GM12878 (cell line): ENCODE data around the gene MYT1. TPM values are rescaled to one million over a fixed set of nuclear protein-coding genes. Genes with fewer than 3 reads are reported as not detected.

Source experiments
- ATAC-seq: fragments of 200-7000 bp; cut with Tn5 transposase; 3 replicates; pipeline ENCODE4 v1.9.1; 2020; ENCODE audit warnings: mild to moderate bottlenecking, moderate library complexity
- BruUV-seq: library from RNA; stranded (reverse); fragments of 400-500 nt; replicated peaks from 2 replicates; lab custom pipeline; 2021; lab: Mats Ljungman, UMichigan
- CTCF ChIA-PET: fragments of 300-600 bp; sonication (Branson Sonifier 250); formaldehyde crosslinking; extraction: SDS; loops from one replicate; lab custom pipeline; 2021; ENCODE audit warnings: inconsistent platforms; lab: Yijun Ruan, JAX
- POLR2A ChIA-PET: fragments of 350-600 bp; formaldehyde crosslinking; extraction: SDS; loops from one replicate; lab custom pipeline; 2021; ENCODE audit warnings: inconsistent platforms; lab: Charles Lee
- RAD21 ChIA-PET: fragments of 300-600 bp; sonication (Branson Sonifier 250); formaldehyde crosslinking; loops from one replicate; lab custom pipeline; 2023; ENCODE audit warnings: antibody characterized with exemption; ENCODE audit not compliant: unreplicated experiment; lab: Charles Lee
- SMC1A ChIA-PET: fragments of 300-600 bp; sonication (Branson Sonifier 250); formaldehyde crosslinking; loops from one replicate; lab custom pipeline; 2023; ENCODE audit not compliant: unreplicated experiment, uncharacterized antibody; lab: Charles Lee
- DNase-seq: peaks from one replicate; pipeline ENCODE4 v3.0.0-alpha.2; 2011; ENCODE audit warnings: low read depth, low spot score
- FAIRE-seq: peaks from 3 replicates; lab custom pipeline; 2011; peaks lifted over from hg19 to GRCh38; lab: Jason Lieb, UNC
- H2AFZ ChIP-seq: 2 replicates; pipeline ENCODE4 v1.6.0; 2011; ENCODE audit warnings: low read depth, low read length, control low read depth; ENCODE audit not compliant: control insufficient read depth
- H3K27ac ChIP-seq: 2 replicates; pipeline ENCODE4 v1.5.1; 2011; ENCODE audit warnings: control low read depth; ENCODE audit not compliant: control insufficient read depth, insufficient read depth
- H3K27me3 ChIP-seq, 2 experiments: replicated peaks in 1 of 2; 2 replicates each; pipeline versions ENCODE4 v1.6.0 to v1.6.1; 2011; ENCODE audit warnings: low read length in 1 of 2; ENCODE audit not compliant: control insufficient read depth in 2 of 2, insufficient read depth in 2 of 2
- H3K36me3 ChIP-seq, 2 experiments: 2 replicates each; pipeline ENCODE4 v1.5.1; 2011; ENCODE audit warnings: low read length in 1 of 2; ENCODE audit not compliant: control insufficient read depth in 2 of 2, insufficient read depth in 2 of 2
- H3K4me1 ChIP-seq: 2 replicates; pipeline ENCODE4 v1.6.1; 2011; ENCODE audit warnings: mild to moderate bottlenecking, low read length, moderate library complexity, mixed read lengths; ENCODE audit not compliant: control insufficient read depth, insufficient read depth
- H3K4me2 ChIP-seq: 2 replicates; pipeline ENCODE4 v1.6.0; 2011; ENCODE audit warnings: control low read depth; ENCODE audit not compliant: control insufficient read depth, insufficient read depth
- H3K4me3 ChIP-seq: fragments of 200-600 bp; sonication (generic); 2 replicates; pipeline ENCODE4 v1.5.1; 2016
- H3K79me2 ChIP-seq: 2 replicates; pipeline ENCODE4 v1.6.0; 2011; ENCODE audit warnings: low read length; ENCODE audit not compliant: control insufficient read depth, insufficient read depth
- H3K9ac ChIP-seq: 2 replicates; pipeline ENCODE4 v1.8.0; 2011; ENCODE audit warnings: low read length, control low read depth, mixed read lengths; ENCODE audit not compliant: control insufficient read depth, insufficient read depth
- H3K9me3 ChIP-seq: replicated peaks from 3 replicates; pipeline ENCODE4 v1.5.1; 2011; ENCODE audit warnings: mild to moderate bottlenecking, low read length; ENCODE audit not compliant: control insufficient read depth, insufficient read depth
- H4K20me1 ChIP-seq: 2 replicates; pipeline ENCODE4 v1.6.0; 2011; ENCODE audit not compliant: control insufficient read depth, insufficient read depth
- BHLHE40 ChIP-seq, 2 experiments: fragments of 450-650 bp in 1 of 2; IDR thresholded peaks; 2 replicates each; pipeline ENCODE4 v1.6.1; 2011 to 2017; ENCODE audit warnings: low read depth in 2 of 2, borderline replicate concordance in 1 of 2, improper control_type of control experiment in 1 of 2, low read length in 1 of 2, mild to moderate bottlenecking in 1 of 2
- IKZF1 ChIP-seq: fragments of 450-650 bp; conservative IDR thresholded peaks from 2 replicates; pipeline ENCODE4 v1.6.1; 2017; ENCODE audit warnings: antibody characterized with exemption, mild to moderate bottlenecking
- KDM1A ChIP-seq: fragments of 200-600 bp; sonication (generic); IDR thresholded peaks from 2 replicates; pipeline ENCODE4 v1.6.1; 2016; ENCODE audit warnings: borderline replicate concordance
- MAX ChIP-seq: IDR thresholded peaks from 2 replicates; pipeline ENCODE4 v1.6.1; 2012; ENCODE audit warnings: low read depth, low read length, improper control_type of control experiment
- MTA3 ChIP-seq: IDR thresholded peaks from 2 replicates; pipeline ENCODE4 v1.6.1; 2012; ENCODE audit warnings: low read length, inconsistent platforms, borderline replicate concordance
- PAX8 ChIP-seq: fragments of 450-650 bp; IDR thresholded peaks from 2 replicates; pipeline ENCODE4 v1.6.1; 2017; ENCODE audit warnings: mild to moderate bottlenecking, moderate library complexity
- PBX3 ChIP-seq: IDR thresholded peaks from 2 replicates; pipeline ENCODE4 v1.6.1; 2011; ENCODE audit warnings: mild to moderate bottlenecking, low read depth, low read length, moderate library complexity; ENCODE audit not compliant: insufficient replicate concordance
- POLR2AphosphoS5 ChIP-seq: IDR thresholded peaks from 2 replicates; pipeline ENCODE4 v1.6.1; 2011; ENCODE audit warnings: mild to moderate bottlenecking, low read length, inconsistent platforms
- RELB ChIP-seq: fragments of 450-650 bp; IDR thresholded peaks from 2 replicates; pipeline ENCODE4 v1.6.1; 2017; ENCODE audit warnings: low read depth, mild to moderate bottlenecking, moderate library complexity
- SMAD5 ChIP-seq: IDR thresholded peaks from 2 replicates; pipeline ENCODE4 v1.6.1; 2016; ENCODE audit warnings: antibody characterized with exemption, low read depth
- SRF ChIP-seq, 2 experiments: IDR thresholded peaks; 2 replicates each; pipeline ENCODE4 v1.6.1; 2011; ENCODE audit warnings: low read depth in 2 of 2, low read length in 2 of 2, mild to moderate bottlenecking in 1 of 2, moderate library complexity in 1 of 2
- YY1 ChIP-seq: IDR thresholded peaks from 2 replicates; pipeline ENCODE4 v1.6.1; 2011; ENCODE audit warnings: low read depth, mild to moderate bottlenecking, low read length
- WGBS: methylation state at CpG from one replicate; pipeline ENCODE4 v1.1.6; 2016; ENCODE audit warnings: low lambda C conversion rate; ENCODE audit not compliant: insufficient replicate concordance, insufficient coverage; ENCODE audit errors: missing lambda C conversion rate; 5-methylcytosine and 5-hydroxymethylcytosine counted together
- in situ Hi-C: fragments of 300-500 bp; cut with MboI; formaldehyde crosslinking; loops from 9 replicates; pipeline ENCODE4 v1.14.3; 2018; ENCODE audit warnings: mixed read lengths
- intact Hi-C: fragments of 100-400 bp; cut with micrococcal nuclease; formaldehyde crosslinking; loops from one replicate; pipeline ENCODE4 v1.14.2; 2022; ENCODE audit not compliant: unreplicated experiment
- polyA plus RNA-seq, 11 experiments: library from polyadenylated mRNA; depleted of rRNA in 4 of 11; unstranded in 6 of 11; stranded (reverse) in 5 of 11; fragments of >200 nt; fragmentation: Nextera tagmentation in 4 of 11; fragmentation: Illumina TruSeq in 1 of 11; extraction: Ambion mirVana in 4 of 11; extraction: Trizol in 1 of 11; gene quantifications; 1 replicate in 1 of 11; 2 replicates in 10 of 11; pipeline versions ENCODE4 v1.2.1 to v1.2.3, GENCODE V29; 2011 to 2016; ENCODE audit warnings: inconsistent platforms in 2 of 11, missing spikeins in 2 of 11, low read depth in 1 of 11
- total RNA-seq, 4 experiments: library from RNA; depleted of rRNA in 3 of 4; stranded (reverse); fragments of >200 nt in 3 of 4; fragmentation: Illumina TruSeq in 1 of 4; extraction: Trizol in 1 of 4; gene quantifications; 2 replicates each; pipeline versions ENCODE4 v1.2.1 to v1.2.3, GENCODE V29; 2013 to 2021

MYT1 gene
- total and polyA plus RNA-seq, 10 of the 15 experiments (the other 5 are each of a cell fraction or from before 2014, with no cell fraction given): 0.01 to 0.10 TPM; not detected in 8

- in situ Hi-C loops: no loop called here
- Histone ChIP-seq H3K27me3 (peaks cover 0 to 9% of the 10 kb centered on the region in 2 experiments; a peak in 2 of 4 replicates), H3K4me1 (no peaks in the 10 kb centered on the region), H3K4me3 (no peak overlapping the region), H3K79me2 (no peaks in the 10 kb centered on the region), H3K27ac (no peak overlapping the region), H3K4me2 (no peak overlapping the region), H2AFZ (no peak overlapping the region), H3K9ac (no peak overlapping the region), H3K9me3 (no peaks in the 10 kb centered on the region), H3K36me3 (no peaks in the 10 kb centered on the region), H4K20me1 (no peaks in the 10 kb centered on the region)
- intact Hi-C loops: no loop called here
- FAIRE-seq (no peak), ATAC-seq (no peak), DNase-seq (no peak)
- ChIA-PET RAD21 (interaction anchor here (1.1 to 1.3 kb wide), 2 partner anchors 14 to 31 kb away, joined by 3 read pairs; partner anchors contain the start of gene PCMTD2), CTCF (interaction anchor here (0.9 to 2.3 kb wide), 12 partner anchors 9 to 61 kb away, joined by 3 to 13 read pairs (median 7); partner anchors contain the start of gene PCMTD2), SMC1A (interaction anchor here (1.1 kb wide), 2 partner anchors 27 to 61 kb away, joined by 3 to 4 read pairs; no protein-coding TSS in a partner anchor), POLR2A (interaction anchor here (0.5 kb wide), 1 partner anchor 9 kb away, joined by 3 read pairs; no protein-coding TSS in a partner anchor)
- no peak for TF ChIP-seq SMAD5
- no peak for TF ChIP-seq IKZF1
- TF ChIP-seq MTA3: no peak
- TF ChIP-seq BHLHE40 (IDR thresholded peaks at IDR 0.05; ENCODE audit: borderline replicate concordance in 1 of 2, low read depth in 2 of 2, low read length in 1 of 2): no peak
- no peak for TF ChIP-seq PBX3
- no peak for TF ChIP-seq SRF (IDR thresholded peaks at IDR 0.05; ENCODE audit: low read depth in 2 of 2, low read length in 2 of 2)
- no peak for TF ChIP-seq RELB
- TF ChIP-seq KDM1A: no peak
- no peak for TF ChIP-seq YY1
- TF ChIP-seq POLR2AphosphoS5: no peak
- TF ChIP-seq MAX: no peak
- no peak for TF ChIP-seq PAX8
- BruUV-seq: no TSS peak
- WGBS: 22% methylated on average over 10 of the region's 10 CpGs
Observed at GRCh38 chr20:64224351-64225170, 60.3 kb downstream of the MYT1 start.
